Hematopoietic multipotent progenitor cell treated with erythropoietin and hydrocortisone succinate and interleukin-3 and kit ligand, for 6 days (in vitro differentiated cells): ENCODE measurements around the gene IL1RN.
A peak's percentile ranks its signal among the peaks of the same experiment; 100 is the strongest.

Source experiments
- DNase-seq: peaks from one replicate; pipeline ENCODE4 v3.0.0-alpha.2; 2015

IL1RN gene

DNA sequence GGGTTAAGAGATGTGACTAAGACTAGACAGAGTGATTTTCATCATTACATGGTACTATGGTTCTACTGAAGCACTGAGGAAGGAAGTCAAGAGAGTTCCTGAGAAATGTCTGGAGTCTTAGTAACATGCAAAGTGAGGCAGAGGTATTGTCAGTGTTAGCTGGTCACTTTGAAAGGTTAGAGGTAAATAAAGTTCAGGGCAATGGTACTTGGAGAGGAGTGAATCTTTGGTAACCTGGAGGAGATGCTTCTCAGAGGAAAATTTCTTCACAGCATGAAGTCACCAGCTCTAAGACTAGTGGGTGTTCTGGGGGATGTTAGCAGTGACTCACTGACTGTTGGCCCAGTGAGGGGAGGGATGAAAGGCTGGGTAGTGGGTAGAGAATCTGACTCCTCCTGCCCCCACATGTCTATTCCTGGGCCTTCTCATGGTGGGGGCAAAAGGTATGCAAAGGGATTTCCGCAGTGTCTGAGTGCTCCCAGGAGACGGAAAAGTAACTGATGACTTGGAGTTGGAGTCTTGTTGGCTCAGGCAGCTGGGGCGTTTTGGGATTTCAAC lies 23.3 kb upstream of the IL1RN start:
- no peak for DNase-seq

DNA sequence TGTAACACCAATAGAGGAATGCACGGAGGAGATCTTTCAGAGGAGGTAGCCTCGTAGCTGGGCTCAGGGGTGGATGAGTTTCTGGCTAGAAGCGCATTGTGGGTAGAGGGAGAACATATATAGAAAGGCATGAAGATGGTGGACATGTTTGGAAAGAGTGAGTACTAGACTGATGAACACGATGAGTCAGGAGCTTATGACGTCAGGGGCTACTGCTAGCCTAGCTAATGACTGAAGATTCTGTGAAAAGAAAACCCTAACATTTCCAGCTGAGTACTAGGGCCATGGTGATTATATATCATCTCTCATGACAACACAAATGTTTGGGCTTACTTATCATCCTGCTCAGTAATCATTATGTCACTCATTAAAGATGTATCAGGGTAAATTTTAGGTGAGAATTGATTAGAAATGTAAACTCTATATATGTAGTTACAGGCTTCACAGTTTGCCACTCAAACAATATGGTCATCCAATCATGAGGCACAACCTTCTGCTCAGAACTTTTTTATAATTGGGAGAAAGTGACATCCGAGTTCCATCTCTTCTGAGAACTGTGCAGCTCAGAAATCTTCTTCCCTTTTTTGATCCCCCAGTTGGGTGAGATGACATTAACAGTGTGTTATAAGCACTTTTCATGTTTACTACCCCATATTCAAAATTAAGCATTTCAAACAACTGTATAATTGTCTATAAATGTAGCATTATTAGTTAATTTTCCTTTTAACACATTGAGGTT lies 22.2 kb upstream of the IL1RN start:
- no peak for DNase-seq

DNA sequence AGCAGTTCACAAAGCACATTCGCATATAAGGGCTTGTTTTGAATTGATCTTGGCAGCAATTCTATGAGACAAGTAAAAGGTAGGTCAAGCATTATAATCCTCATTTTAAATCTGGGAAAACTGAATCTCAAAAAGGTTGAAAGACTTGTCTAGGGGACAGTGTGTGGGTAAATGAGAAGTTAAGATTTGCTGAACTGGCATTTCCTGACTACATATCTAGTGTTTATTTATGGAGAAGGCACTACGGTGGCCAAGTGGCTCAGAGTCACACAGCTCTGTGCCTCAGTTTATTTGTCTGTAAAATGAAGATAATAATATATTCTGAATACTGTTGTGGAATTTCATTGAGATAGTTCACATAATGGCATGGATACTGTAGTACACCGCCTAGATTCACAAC lies 16.3 kb upstream of the IL1RN start:
- DNase-seq: no peak

DNA sequence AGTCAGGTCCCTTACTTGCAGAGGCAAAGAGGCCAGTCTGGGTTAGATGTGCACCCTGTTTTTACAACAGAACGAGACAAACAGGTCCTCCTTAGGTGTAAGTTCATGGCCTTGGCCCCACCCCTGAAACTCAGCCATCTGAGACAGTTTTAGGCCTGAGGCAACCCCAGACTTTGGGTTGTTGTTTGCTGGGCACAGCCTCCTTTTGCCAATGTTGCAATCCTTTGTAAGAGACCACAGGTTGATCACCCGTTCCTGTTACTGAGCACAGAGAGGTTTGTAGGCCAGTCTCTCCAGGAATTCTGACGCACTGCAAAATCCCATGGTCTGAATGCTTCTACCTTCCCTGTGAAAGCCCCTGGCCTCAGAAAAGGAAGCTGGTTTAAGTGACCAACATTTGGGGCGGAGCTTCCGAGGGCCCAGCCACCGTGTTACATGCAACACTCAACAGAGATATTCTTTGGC lies 15.5 kb upstream of the IL1RN start:
- peak; percentile 30 for DNase-seq

DNA sequence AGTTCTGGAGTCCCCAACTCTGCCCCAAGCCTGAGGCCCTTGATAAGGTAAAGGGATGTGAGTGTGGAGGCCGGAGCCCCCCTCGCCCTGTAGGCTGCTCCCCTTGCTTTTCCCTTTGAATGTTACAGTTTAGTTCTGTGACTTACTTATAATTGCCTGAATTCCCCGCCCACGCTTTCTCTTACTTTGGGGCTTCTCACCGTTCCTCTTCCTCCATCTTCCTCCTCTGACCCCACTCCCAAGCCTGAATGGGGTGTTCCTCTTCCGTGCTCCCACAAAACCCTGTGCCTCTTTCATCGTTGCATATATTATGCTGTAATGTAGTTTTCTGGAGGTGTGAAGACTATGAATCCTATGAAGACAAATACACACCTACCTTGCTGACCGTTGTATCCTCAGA lies 15.0 kb upstream of the IL1RN start:
- DNase-seq: no peak

DNA sequence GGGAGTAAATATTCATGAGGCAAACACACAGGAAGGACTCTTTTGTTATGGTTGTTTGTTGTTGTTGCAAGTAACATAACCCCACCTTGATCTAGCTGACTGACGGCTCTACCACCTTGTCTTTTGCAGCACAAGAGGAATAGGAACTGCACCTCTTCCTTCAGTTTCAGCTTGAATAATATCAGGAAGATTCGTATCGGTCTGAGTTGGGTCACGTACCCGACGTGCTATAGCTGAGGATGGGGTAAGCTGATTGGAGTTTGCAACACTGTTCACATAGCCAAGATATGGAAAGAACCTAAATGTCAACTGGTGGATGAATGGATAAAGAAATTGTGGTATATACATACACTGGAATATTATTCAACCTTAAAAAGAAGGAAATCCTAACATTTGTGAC lies 14.5 kb upstream of the IL1RN start:
- no peak for DNase-seq

DNA sequence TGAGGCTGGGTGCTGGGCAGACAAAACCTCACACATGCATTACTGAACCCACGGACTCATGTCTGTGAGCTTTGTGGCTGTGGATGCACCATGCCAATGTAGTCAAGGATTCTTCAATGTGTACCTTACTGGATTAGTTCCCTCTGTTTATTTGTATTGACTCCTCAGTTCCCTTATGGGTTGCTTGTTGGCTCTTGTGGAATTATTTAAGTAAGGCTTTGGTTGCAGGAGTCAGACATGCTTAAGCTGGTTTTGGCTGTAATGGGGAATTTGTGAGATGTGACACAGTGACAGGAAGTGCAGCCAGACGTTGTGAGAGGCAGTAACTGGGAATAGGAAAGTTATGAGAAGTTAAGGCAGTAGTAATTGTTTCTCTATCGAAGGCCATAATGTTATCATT lies 13.6 kb upstream of the IL1RN start:
- DNase-seq: no peak

DNA sequence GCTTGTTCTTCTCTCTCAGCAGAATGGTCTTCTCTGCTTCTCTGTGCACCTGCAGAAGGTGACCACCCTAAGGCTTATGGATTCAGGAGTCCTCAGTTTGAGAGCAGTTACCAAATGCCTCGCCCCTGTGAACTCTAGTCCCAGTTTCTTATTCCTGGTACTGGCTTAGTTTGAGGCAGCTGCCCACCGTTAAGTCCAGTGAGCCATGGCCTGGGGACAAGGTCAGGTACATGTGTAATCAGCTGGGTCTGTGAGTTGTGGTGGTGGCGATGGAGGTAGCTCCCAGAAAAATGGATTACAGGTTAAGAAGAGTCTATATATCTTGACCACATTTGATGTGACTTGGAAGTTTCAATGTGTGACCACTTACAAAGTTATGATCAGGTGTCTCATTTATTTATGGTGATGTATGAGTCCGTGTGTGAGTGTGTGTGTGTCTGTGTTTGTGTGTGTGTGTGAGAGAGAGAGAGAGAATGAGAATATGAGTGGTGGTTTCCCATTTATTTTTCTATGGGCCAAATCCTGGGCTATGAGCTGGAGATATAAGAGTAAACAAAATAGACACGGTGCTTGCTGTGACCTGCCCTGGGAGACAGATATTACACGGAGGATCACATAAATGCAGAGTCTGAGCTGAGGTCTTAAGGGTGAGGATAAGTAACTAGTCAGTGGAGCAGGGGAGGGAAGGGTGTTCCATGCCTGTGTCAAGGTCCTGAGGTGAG lies 13.0 kb upstream of the IL1RN start:
- no peak for DNase-seq

DNA sequence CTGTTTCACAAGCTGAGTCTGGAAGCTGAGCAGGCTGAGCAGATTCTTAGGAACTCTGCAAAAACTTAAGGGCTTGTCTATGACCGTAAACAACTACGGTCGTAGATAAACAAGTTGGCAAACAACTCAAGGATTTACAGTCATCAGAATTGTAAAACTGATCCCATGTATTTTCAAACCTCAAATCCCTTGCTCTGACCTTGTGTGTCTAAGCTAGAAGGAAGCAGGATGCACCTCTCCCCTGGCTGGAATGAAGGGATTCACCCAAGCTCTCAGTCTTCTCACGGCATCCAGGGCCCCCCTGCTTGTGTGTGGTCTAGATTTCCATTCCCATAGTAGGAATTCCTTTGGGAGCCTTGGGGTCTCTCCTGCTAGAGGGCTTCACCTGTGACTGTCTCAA lies 12.4 kb upstream of the IL1RN start:
- DNase-seq: no peak

DNA sequence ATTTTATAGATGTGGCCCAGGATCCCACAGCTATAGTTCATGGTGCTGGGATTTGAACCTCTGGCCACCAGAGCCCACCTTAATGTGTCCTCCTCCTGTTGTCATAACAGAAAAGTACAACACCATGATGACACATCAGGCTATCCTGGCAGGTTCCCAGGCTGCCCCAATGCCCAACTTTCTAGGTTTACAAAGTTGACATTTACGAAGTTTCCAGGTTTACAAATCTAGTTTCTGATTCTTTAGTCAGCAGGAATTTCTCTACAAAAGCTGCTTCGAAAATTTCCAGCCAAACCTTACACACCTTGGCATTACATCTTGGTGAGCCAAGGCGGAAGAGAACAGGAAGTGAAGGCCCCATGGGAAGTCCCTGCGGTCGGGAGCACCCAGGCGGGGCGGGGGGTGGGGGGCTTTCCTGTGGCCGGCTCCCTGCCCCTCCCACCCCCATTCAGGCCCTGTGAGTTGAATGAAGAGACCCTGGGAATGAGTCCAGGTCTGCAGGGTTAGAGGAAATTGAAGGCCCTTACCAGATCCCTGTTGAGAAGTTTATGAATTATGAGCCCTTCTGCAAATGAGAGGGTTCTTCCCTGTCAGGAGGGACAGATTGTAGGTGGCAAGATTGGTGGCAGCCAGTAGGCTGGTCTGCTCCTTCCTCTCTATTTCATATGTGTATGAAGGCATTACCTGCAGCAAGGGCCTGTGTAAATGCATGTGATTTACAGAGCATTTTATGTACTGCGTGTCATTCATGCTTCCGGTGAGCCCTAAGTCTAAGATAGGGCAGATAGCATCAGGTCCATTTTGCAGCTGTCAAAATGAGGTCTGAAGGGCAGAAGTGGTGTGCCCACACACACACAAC lies 11.1 kb upstream of the IL1RN start:
- peak; percentile 40 for DNase-seq

DNA sequence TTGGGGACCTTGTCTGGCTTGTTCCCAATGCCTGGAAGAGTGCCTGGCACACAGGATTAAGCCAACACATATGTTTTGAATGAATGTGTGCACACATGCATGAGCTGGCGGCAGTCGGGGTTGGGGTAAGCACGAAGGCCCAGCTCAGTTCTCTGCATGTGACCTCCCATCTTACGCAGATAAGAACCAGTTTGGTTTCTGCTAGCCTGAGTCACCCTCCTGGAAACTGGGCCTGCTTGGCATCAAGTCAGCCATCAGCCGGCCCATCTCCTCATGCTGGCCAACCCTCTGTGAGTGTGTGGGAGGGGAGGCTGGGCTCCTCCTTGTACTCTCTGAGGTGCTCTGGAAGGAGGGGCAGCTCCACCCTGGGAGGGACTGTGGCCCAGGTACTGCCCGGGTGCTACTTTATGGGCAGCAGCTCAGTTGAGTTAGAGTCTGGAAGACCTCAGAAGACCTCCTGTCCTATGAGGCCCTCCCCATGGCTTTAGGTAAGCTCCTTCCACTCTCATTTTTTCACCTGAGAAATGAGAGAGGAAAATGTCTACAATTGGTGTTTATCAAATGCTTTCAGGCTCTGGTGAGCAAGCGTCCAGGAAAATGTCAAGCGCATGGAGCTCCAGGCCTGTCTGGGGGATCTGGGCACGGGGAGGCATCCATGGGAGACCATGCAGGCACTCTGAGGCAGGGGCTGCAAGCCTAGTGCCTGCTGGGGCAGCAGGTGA lies 9.7 kb upstream of the IL1RN start:
- DNase-seq: peak; percentile 96

DNA sequence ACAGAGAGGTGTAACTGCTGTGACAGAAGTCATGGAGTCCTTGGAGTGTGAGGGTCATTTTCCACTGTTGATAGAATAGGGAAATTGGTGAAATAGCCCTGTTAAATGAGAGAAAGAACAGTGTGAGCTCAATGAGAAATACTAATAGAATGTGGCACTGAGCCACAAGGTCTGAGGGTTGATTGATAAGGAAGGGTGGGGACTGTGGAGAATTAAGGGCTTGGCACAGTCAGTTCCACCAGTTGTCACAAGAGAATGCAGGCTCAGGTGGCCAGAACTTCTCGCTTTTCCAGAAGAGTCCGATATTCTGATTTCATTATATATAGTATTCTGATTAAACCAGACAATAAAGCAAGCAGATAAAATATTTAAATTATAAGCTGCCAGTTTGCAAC lies 9.1 kb upstream of the IL1RN start:
- peak; percentile 86 for DNase-seq

DNA sequence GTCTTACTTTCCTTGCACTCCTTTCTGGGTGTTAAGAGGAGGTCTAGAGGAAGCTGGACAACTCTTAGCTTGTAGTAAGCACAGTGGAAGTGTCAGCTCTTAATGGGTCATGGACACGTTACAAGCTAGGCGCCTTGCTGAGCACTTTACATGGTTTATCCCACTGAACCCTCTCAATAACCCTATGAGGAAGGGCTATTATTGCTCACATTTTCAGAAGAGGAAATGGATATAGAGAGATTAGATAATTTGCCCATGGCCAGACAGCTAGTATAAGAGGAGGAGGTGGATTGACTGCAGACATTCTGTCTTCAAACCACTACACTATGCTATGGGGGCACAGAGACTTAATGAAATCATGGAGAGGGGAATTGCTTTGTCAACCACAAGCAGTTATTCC lies 8.3 kb upstream of the IL1RN start:
- peak; percentile 42 for DNase-seq

DNA sequence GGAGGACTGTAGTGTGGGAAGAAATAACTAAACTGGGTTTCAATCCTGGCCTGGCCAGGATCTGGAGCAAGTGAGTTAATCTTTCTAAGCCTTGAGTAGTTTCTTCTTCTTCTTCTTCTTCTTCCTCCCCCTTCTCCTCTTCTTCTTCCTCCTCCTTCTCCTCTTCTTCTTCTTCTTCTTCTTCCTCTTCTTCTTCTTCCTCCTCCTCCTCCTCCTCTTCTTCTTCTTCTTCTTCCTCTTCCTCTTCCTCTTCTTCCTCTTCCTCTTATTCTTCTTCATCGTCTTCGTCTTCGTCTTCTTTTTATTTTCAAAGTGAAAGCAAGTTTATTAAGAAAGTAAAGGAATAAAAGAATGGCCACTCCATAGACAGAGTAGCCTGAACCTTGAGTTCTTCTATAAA lies 6.5 kb upstream of the IL1RN start:
- DNase-seq: no peak

DNA sequence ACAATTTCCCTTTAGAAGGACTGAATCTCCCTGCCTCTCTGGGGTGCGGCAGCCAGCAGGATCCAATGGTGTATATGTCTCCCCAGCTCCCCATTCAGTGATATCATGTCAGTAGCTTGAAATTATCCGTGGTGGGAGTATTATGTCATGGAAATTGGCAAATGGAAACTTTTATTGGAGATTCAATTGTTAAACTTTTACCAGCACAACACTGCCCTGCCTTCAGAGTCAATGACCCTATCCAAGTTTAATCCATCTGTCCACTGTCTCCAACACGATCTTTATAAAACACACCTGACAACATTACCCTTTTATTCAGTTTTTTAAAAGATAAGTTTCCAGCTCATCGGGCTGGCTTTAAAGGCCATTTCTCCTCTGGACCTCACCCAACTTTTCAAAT lies 5.0 kb upstream of the IL1RN start:
- DNase-seq: no peak

DNA sequence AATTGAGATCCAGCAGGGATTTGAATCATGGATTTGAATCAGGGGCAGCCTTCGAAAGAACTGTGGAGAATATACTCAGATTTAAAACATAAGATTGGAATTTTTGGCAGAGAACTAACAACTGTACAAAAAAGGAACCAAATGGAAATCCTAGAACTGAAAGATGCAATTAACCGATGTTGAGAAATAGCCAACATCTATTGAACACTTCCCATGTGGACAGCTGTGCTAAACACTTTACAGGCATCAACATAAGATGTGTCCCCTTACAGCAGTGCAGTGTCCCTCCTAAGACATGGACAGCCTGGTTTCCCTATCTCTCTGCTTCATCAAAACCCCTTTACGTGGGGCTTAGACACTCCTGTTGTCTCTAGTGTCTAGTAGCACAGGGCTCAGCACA lies 3.7 kb upstream of the IL1RN start:
- DNase-seq: no peak

DNA sequence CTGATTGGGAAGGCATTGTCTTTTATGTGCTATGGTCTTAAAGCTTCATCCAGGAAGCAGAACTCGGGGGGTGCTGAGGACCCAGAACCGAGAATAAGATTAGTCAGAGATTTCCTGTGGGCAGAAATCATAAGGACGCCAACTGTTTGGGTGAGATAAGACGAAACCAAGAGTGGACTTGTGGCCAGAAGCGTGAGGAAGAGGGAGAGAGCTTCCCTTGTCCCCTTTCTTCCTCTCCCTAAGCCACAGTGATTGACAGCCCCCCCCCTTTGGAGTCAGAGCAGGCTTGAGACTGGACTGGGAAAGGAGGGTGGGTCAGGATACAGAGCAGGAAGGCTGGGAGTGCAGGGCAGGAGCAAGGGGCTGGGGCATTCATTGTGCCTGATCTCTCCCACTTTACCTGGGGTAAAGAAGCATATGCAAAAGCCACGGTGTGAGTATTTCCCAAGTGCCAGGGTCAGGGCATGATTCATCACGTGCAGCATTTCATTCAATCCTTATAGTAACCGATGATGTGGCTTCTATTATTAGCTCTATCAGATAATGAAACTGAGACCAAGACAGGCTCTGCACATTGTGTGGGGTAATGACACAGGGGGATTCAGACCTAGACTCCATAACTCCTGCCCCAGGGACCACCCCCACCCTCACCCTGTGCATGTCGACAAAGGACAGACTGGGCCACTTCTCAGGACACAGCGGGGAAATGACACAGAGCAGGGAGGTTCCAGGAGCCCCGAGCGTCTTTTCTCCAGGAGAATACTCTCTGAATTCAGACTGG lies 3.0 kb upstream of the IL1RN start:
- peak; percentile 61 for DNase-seq

DNA sequence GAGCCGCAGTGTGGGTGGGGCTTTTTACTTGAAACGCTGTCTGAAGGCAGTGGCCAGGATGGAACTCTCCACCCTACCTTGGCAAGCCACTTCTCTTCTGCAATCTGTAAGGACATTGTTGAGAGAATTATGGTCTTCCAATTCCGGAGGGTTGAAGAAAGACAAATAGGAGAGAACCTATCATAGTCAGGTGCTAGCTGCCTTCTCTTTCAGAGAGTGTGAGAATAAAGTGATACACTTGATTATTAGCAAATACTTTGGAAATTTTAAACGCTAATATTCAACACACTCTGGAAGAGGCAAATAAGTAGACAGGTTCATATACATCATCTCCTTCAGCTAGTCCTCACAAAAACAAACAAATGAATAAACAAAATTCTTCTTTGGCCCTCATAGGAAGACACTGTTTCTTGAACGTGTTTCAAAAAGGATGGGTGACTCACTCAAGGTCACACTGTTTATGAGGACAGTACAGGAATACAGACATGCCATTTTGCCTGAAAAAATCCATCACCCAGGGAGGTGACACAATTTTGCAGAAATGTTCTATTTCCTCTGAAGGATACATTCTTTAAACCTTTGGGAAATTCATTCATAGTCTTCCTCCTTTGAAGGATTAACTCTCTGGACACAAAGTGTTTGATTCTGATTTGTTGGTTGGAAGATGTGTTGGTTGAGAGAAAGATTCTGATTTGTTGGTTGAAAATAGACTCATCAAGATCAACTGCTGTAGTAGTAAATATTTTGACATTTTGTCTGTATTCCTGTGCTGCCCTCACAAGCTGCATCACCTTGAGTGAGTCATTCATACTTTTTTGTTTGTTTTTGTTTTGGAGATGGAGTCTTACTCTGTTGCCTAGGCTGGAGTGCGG lies 2.2 kb upstream of the IL1RN start:
- no peak for DNase-seq

DNA sequence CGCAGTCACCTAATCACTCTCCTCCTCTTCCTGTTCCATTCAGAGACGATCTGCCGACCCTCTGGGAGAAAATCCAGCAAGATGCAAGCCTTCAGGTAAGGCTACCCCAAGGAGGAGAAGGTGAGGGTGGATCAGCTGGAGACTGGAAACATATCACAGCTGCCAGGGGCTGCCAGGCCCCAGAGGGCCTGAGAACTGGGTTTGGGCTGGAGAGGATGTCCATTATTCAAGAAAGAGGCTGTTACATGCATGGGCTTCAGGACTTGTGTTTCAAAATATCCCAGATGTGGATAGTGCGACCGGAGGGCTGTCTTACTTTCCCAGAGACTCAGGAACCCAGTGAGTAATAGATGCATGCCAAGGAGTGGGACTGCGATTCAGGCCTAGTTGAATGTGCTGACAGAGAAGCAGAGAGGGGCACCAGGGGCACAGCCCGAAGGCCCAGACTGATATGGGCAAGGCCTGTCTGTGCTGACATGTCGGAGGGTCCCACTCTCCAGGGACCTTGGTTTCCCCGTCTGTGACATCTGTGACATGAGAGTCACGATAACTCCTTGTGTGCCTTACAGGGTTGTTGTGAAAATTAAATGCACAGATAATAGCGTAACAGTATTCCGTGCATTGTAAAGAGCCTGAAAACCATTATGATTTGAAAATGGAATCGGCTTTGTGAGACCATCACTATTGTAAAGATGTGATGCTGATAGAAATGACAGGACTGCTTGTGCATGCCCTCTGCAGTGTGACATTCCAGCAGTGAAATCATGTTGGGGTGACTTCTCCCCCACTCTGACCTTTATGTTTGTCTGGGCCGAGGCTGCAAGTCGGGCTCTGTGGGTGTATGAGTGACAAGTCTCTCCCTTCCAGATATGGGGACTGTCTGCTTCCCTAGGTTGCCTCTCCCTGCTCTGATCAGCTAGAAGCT lies 510 bp downstream of the IL1RN start:
- no peak for DNase-seq
